ENCODE results near the gene BRMS1.

Gene BRMS1

DNA sequence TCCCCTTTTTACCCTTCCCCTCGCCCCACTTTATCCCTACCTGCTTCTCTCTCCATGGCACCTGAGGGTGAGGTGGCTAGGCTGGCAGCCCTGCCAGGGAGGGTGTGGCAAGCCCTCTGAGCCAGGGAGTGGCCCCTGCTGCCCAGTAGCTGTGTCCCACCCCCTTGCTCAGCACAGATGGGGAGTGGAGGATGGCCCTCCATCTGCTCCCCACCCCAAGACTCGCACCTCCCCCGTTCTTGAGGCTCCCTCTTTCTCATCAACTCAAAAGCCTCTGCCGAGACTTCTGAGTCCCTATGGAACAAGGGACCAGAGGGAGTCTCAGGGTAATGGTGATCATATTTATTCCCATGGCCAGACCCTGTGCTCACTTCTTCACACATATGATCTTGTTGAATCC lies 51.6 kb downstream of the BRMS1 start:
- Histone ChIP-seq H3K9me3 (ENCODE audit: control insufficient read depth, low read length) (no peaks in the 10 kb centered on the region), H3K36me3 (ENCODE audit: control insufficient read depth, insufficient read depth, low read length) (no peaks in the 10 kb centered on the region), H3K4me1 (ENCODE audit: control insufficient read depth, insufficient read depth, low read length, poor library complexity, severe bottlenecking) (peaks cover 3% of the 10 kb centered on the region), H3K27ac (ENCODE audit: low read depth, low read length, severe bottlenecking) (no peak overlapping the region), H3K4me3 (ENCODE audit: extremely low read depth, insufficient read depth, low read length, poor library complexity, severe bottlenecking) (no peak overlapping the region)
- 83% methylated on average over 1 of the region's 4 CpGs; no CpG with 5 or more reads in 1 of the 2 experiments for WGBS, 2 experiments (ENCODE audit: insufficient coverage in 2 of 2)

DNA sequence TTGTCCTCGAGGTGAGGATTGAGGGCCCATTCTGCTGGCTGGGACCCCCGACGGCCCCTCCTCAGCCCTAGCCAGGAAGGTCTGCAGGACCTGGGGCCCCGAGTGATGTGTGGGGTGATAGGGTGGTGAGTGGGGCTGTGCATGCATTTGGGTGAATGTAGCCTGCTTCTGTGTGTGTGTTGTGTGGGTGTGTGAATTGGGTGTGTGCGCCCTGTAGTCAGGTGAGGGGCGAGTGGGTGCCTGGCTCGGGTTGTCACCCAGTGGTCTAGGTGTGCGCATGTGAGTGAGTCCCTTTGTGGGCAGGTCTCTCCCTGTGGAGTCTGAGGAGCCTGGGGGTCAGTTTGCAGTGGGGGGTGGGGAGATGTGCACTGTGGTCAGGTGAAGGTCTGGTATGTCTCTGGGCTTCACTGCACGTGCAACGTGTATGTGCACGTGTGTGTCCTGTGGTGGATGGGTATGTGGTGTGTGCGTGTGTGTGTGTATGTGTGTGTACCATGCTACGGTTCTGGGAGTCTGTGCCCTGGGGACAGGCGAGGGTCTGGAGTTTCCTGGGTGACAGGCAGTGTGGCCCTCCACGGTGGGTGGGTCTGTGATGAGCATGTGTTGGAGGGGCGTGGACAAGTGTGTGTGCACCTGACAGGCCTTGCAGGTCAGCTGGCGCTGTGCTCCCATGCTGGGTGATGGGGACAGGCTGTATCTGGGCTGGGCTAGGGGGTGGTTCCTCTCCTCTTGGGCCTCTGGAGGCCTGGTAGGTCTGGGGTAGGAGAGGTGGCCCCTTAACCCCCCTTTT lies 52.2 kb downstream of the BRMS1 start:
- H3K9me3 ChIP-seq (ENCODE audit: control insufficient read depth, low read length): no peaks in the 10 kb centered on the region
- no peak overlapping the region for H3K27ac ChIP-seq (ENCODE audit: low read depth, low read length, severe bottlenecking)
- H3K4me1 ChIP-seq (ENCODE audit: control insufficient read depth, insufficient read depth, low read length, poor library complexity, severe bottlenecking): peaks cover 8% of the 10 kb centered on the region
- no peak overlapping the region for H3K4me3 ChIP-seq (ENCODE audit: extremely low read depth, insufficient read depth, low read length, poor library complexity, severe bottlenecking)
- 73 to 87% methylated on average over 6 to 17 of the region's 17 CpGs for WGBS, 2 experiments (ENCODE audit: insufficient coverage in 2 of 2)
- H3K36me3 ChIP-seq (ENCODE audit: control insufficient read depth, insufficient read depth, low read length): no peaks in the 10 kb centered on the region

GRCh38 chr11:66291706-66292542 lies 53.0 kb downstream of the BRMS1 start, which contains the start of gene TMEM151A:
Gene TMEM151A (plus strand): TSS chr11:66291894. CDS start chr11:66292014, 120 bp downstream.
- peaks cover 13% of the 10 kb centered on the region for H3K4me1 ChIP-seq (ENCODE audit: control insufficient read depth, insufficient read depth, low read length, poor library complexity, severe bottlenecking)
- no peak within 1 kb of the TSS for H3K27ac ChIP-seq (ENCODE audit: low read depth, low read length, severe bottlenecking)
- peaks cover 1% of the 10 kb centered on the region for H3K36me3 ChIP-seq (ENCODE audit: control insufficient read depth, insufficient read depth, low read length)
- H3K9me3 ChIP-seq (ENCODE audit: control insufficient read depth, low read length): no peaks in the 10 kb centered on the region
- peak within 1 kb of the TSS; percentile 18 for H3K4me3 ChIP-seq (ENCODE audit: extremely low read depth, insufficient read depth, low read length, poor library complexity, severe bottlenecking)
- 2 to 3% methylated on average over 56 to 79 of the region's 95 CpGs for whole genome bisulfite sequencing, 2 experiments (ENCODE audit: insufficient coverage in 2 of 2)

- Histone ChIP-seq H3K4me3 (ENCODE audit: extremely low read depth, insufficient read depth, low read length, poor library complexity, severe bottlenecking) (peak overlapping the region; percentile 18), H3K9me3 (ENCODE audit: control insufficient read depth, low read length) (no peaks in the 10 kb centered on the region), H3K36me3 (ENCODE audit: control insufficient read depth, insufficient read depth, low read length) (peaks cover 5% of the 10 kb centered on the region), H3K4me1 (ENCODE audit: control insufficient read depth, insufficient read depth, low read length, poor library complexity, severe bottlenecking) (peaks cover 13% of the 10 kb centered on the region), H3K27ac (ENCODE audit: low read depth, low read length, severe bottlenecking) (no peak overlapping the region)
- 3 to 25% methylated on average over 7 to 15 of the region's 16 CpGs for WGBS, 2 experiments (ENCODE audit: insufficient coverage in 2 of 2)
These were observed 53.6 kb downstream of the BRMS1 start for GRCh38 chr11:66291303-66291705.

GRCh38 chr11:66290330-66290621 lies 54.6 kb downstream of the BRMS1 start:
- Histone ChIP-seq H3K36me3 (ENCODE audit: control insufficient read depth, insufficient read depth, low read length) (peaks cover 9% of the 10 kb centered on the region), H3K4me3 (ENCODE audit: extremely low read depth, insufficient read depth, low read length, poor library complexity, severe bottlenecking) (no peak overlapping the region), H3K9me3 (ENCODE audit: control insufficient read depth, low read length) (no peaks in the 10 kb centered on the region), H3K27ac (ENCODE audit: low read depth, low read length, severe bottlenecking) (no peak overlapping the region), H3K4me1 (ENCODE audit: control insufficient read depth, insufficient read depth, low read length, poor library complexity, severe bottlenecking) (peaks cover 13% of the 10 kb centered on the region)
- WGBS, 2 experiments (ENCODE audit: insufficient coverage in 2 of 2): 76 to 100% methylated on average over 2 of the region's 2 CpGs

- H3K4me3 ChIP-seq (ENCODE audit: extremely low read depth, insufficient read depth, low read length, poor library complexity, severe bottlenecking): peak overlapping the region; percentile 86
- H3K4me1 ChIP-seq (ENCODE audit: control insufficient read depth, insufficient read depth, low read length, poor library complexity, severe bottlenecking): peaks cover 13% of the 10 kb centered on the region
- no peaks in the 10 kb centered on the region for H3K9me3 ChIP-seq (ENCODE audit: control insufficient read depth, low read length)
- H3K36me3 ChIP-seq (ENCODE audit: control insufficient read depth, insufficient read depth, low read length): peaks cover 15% of the 10 kb centered on the region
- peak overlapping the region; percentile 99 for H3K27ac ChIP-seq (ENCODE audit: low read depth, low read length, severe bottlenecking)
- WGBS, 2 experiments (ENCODE audit: insufficient coverage in 2 of 2): 16 to 25% methylated on average over 16 to 27 of the region's 36 CpGs
These were observed 55.2 kb downstream of the BRMS1 start for GRCh38 chr11:66289548-66290329.

DNA sequence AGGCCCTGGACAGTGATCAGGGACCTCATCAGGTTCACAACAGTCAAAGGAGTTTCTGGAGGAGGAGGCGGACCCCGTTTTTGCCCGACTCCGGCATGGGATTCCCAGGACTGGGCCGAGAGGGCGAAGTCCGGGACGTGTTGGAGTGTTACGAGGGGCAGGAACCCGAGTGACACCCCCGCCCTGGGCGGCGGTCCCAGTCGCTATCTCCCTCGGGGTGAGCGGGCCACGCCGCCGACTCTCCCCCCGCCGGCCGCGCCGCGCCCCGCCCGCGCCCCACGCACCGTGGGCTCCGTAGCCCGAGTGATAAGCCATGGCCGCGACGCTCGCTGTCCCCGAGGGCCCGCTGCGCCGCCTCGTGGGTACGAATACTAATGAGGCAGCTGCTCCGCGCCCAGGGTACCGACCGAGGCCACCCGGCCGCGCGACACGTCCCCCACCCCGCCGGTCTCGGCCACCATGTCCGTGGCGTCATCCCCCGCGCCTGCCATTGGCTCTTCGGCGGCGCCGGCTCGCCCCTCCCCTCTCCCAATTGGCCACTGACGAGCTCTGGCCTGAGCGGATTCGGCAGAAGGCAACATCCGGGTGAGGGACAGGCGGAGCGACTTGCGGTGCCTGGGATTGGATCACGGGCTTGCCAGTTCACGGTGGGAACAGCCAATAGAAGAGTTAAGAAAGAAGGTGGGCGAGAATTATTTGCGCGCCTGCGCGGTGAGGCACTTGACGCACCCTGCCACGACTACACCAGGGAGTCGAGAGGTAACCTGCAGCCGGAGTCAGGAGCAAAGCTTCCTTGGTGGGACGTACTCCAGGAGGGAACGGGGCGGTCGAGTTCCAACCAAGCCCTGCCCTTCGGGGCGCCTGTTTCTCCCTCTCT lies 56.0 kb downstream of the BRMS1 start, which contains the start of gene YIF1A:
Gene YIF1A (minus strand): TSS at position 473 of the 877 bp plus-strand sequence. CDS start 158 bp downstream, at position 315.
- peak within 1 kb of the TSS; percentile 86 for H3K4me3 ChIP-seq (ENCODE audit: extremely low read depth, insufficient read depth, low read length, poor library complexity, severe bottlenecking)
- peaks cover 13% of the 10 kb centered on the region for H3K4me1 ChIP-seq (ENCODE audit: control insufficient read depth, insufficient read depth, low read length, poor library complexity, severe bottlenecking)
- 0% methylated on average over 71 to 82 of the region's 87 CpGs for WGBS, 2 experiments (ENCODE audit: insufficient coverage in 2 of 2)
- peaks cover 23% of the 10 kb centered on the region for H3K36me3 ChIP-seq (ENCODE audit: control insufficient read depth, insufficient read depth, low read length)
- peak within 1 kb of the TSS; percentile 99 for H3K27ac ChIP-seq (ENCODE audit: low read depth, low read length, severe bottlenecking)
- H3K9me3 ChIP-seq (ENCODE audit: control insufficient read depth, low read length): no peaks in the 10 kb centered on the region

DNA sequence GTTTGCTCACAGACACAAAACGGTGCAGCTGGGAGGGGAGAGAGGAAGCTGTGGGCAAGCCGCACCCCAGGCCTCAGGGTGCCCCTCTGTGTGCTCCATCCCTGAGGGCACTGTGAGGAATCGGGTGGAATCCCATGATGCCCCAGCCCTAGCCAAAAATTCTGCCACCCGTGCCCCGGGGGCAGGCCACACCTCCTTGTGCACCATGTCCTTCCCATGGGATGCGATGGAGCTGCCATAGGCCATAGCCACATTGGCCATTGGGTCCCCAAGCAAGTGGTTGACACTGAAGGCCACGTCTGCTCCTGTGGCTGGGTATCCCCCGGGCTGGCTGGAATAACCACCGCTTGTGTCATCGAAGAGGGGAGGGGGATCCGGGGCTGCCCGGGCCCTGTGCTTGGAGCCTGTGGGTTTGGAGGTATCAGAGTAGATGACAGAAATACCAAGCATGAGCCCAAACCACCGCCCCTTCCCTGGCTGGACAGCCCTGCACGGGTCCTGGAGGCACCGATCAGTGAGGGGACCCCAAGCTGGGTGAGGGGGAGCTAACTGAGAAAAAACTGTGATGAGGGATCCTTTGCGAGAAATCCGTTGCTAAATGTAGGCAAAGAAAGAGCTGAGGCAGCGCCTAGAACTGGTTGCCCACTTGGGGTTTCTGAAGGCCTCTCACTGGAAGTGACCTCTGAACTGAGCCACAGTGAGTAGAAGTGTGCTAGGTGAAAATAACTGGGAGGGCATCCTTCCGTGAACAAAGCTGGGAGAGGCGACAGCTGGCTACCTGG lies 56.8 kb downstream of the BRMS1 start:
- H3K9me3 ChIP-seq (ENCODE audit: control insufficient read depth, low read length): no peaks in the 10 kb centered on the region
- H3K4me1 ChIP-seq (ENCODE audit: control insufficient read depth, insufficient read depth, low read length, poor library complexity, severe bottlenecking): peaks cover 13% of the 10 kb centered on the region
- WGBS, 2 experiments (ENCODE audit: insufficient coverage in 2 of 2): 56 to 58% methylated on average over 14 to 15 of the region's 20 CpGs
- peak overlapping the region; percentile 86 for H3K4me3 ChIP-seq (ENCODE audit: extremely low read depth, insufficient read depth, low read length, poor library complexity, severe bottlenecking)
- peak overlapping the region; percentile 99 for H3K27ac ChIP-seq (ENCODE audit: low read depth, low read length, severe bottlenecking)
- peaks cover 26% of the 10 kb centered on the region for H3K36me3 ChIP-seq (ENCODE audit: control insufficient read depth, insufficient read depth, low read length)
